ENCODE data around the gene LEF1. TPM values are rescaled to one million over a fixed set of nuclear protein-coding genes. Genes with fewer than 3 reads are reported as not detected.
A peak's percentile ranks its signal among the peaks of the same experiment; 100 is the strongest.

Gene LEF1
- total and polyA plus RNA-seq, 9 of the 15 experiments (the other 6 are each of a cell fraction or from before 2014, with no cell fraction given) = 15.1 to 81.1 (median 29.7) TPM

- TF ChIP-seq SIN3B (IDR thresholded peaks at IDR 0.05; ENCODE audit: low read depth) (no peak), TAF9B (IDR thresholded peaks at IDR 0.05; ENCODE audit: partially characterized antibody) (no peak), ZBTB7A (IDR thresholded peaks at IDR 0.05; ENCODE audit: borderline replicate concordance, control insufficient read depth, low read depth, low read length) (peak; percentile 62; the same call in 1 of the 2 replicates), POLR2AphosphoS5 (IDR thresholded peaks at IDR 0.05; ENCODE audit: control insufficient read depth, insufficient read depth, low read depth, low read length) (peak; percentile 50; the same call in 1 of the 2 replicates), HNRNPH1 (optimal IDR thresholded peaks at IDR 0.05; ENCODE audit: low read depth, low read length) (no peak), TBP (optimal IDR thresholded peaks at IDR 0.05; ENCODE audit: low read depth, low read length) (peak; percentile 81), MED1 (CRISPR knock-in tag; IDR thresholded peaks at IDR 0.05; ENCODE audit: borderline replicate concordance) (no peak), DACH1 (IDR thresholded peaks at IDR 0.05; ENCODE audit: partially characterized antibody) (peak; percentile 15), TGIF2 (CRISPR knock-in tag; IDR thresholded peaks at IDR 0.05) (no peak), CEBPZ (IDR thresholded peaks at IDR 0.05; ENCODE audit: borderline replicate concordance, low read depth, low read length) (no peak)
- TF ChIP-seq, protein P1, sequence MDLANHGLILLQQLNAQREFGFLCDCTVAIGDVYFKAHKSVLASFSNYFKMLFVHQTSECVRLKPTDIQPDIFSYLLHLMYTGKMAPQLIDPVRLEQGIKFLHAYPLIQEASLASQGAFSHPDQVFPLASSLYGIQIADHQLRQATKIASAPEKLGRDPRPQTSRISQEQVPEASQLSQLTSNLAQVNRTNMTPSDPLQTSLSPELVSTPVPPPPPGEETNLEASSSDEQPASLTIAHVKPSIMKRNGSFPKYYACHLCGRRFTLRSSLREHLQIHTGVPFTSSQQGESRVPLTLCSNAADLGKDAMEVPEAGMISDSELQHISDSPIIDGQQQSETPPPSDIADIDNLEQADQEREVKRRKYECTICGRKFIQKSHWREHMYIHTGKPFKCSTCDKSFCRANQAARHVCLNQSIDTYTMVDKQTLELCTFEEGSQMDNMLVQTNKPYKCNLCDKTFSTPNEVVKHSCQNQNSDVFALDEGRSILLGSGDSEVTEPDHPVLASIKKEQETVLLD (IDR thresholded peaks at IDR 0.05) = no peak
- TF ChIP-seq, protein P2, sequence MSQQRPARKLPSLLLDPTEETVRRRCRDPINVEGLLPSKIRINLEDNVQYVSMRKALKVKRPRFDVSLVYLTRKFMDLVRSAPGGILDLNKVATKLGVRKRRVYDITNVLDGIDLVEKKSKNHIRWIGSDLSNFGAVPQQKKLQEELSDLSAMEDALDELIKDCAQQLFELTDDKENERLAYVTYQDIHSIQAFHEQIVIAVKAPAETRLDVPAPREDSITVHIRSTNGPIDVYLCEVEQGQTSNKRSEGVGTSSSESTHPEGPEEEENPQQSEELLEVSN (IDR thresholded peaks at IDR 0.05; ENCODE audit: borderline replicate concordance in 1 of 2, extremely low read depth in 1 of 2, insufficient read depth in 1 of 2, insufficient read length in 1 of 2, low read depth in 1 of 2, low read length in 1 of 2, poor library complexity in 1 of 2, severe bottlenecking in 1 of 2) = peak; percentile 62 to 93
- TF ChIP-seq, protein P3, sequence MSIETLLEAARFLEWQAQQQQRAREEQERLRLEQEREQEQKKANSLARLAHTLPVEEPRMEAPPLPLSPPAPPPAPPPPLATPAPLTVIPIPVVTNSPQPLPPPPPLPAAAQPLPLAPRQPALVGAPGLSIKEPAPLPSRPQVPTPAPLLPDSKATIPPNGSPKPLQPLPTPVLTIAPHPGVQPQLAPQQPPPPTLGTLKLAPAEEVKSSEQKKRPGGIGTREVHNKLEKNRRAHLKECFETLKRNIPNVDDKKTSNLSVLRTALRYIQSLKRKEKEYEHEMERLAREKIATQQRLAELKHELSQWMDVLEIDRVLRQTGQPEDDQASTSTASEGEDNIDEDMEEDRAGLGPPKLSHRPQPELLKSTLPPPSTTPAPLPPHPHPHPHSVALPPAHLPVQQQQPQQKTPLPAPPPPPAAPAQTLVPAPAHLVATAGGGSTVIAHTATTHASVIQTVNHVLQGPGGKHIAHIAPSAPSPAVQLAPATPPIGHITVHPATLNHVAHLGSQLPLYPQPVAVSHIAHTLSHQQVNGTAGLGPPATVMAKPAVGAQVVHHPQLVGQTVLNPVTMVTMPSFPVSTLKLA (conservative IDR thresholded peaks at IDR 0.05) = peak; percentile 58 to 75; a peak in 3 of 4 replicates
Measured at GRCh38 chr4:108172753-108173598, 4.2 kb upstream of the LEF1 start (continued).

Data from K562 (cell line).